GM23338 (cell line): Measurements from ENCODE around the gene TRIP10.

Experiments used
- POLR2AphosphoS5 ChIP-seq: IDR thresholded peaks from 2 replicates; pipeline ENCODE4 v1.6.1; 2016; ENCODE audit warnings: antibody characterized with exemption, low read depth
- TF ChIP-seq, protein P1 (sequence below), 2 experiments: fragments of 200-600 bp in 1 of 2; sonication (generic) in 1 of 2; conservative IDR thresholded peaks; 2 replicates each; pipeline versions ENCODE4 v1.5.1 to v1.6.1; 2016 to 2017; ENCODE audit warnings: antibody characterized with exemption in 2 of 2, low read depth in 2 of 2, mild to moderate bottlenecking in 2 of 2, moderate library complexity in 1 of 2

DNA sequence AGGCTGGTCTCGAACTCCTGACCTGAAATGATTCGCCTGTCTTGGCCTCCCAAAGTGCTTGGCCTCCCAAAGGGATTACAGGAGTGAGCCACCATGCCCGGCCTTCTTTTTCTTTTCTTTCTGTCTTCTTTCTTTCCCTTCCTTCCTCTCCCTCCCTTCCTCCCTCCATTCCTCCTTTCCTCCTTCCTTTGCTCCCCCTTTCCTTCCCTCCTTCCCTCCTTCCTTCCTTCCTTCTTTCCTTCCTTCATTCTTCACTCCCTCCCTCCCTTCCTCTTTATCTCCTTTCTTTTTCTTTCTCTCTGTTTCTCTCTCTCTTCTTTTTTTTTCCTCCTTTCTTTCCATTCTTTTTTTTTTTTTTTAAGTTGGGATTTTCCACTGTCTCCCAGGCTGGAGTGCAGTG, 31.1 kb upstream of the TRIP10 start:
- no peak for TF ChIP-seq POLR2AphosphoS5
- TF ChIP-seq, protein P1, sequence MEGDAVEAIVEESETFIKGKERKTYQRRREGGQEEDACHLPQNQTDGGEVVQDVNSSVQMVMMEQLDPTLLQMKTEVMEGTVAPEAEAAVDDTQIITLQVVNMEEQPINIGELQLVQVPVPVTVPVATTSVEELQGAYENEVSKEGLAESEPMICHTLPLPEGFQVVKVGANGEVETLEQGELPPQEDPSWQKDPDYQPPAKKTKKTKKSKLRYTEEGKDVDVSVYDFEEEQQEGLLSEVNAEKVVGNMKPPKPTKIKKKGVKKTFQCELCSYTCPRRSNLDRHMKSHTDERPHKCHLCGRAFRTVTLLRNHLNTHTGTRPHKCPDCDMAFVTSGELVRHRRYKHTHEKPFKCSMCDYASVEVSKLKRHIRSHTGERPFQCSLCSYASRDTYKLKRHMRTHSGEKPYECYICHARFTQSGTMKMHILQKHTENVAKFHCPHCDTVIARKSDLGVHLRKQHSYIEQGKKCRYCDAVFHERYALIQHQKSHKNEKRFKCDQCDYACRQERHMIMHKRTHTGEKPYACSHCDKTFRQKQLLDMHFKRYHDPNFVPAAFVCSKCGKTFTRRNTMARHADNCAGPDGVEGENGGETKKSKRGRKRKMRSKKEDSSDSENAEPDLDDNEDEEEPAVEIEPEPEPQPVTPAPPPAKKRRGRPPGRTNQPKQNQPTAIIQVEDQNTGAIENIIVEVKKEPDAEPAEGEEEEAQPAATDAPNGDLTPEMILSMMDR (conservative IDR thresholded peaks at IDR 0.05; ENCODE audit: low read depth in 2 of 2), result no peak
